IPS-11a (cell line): ENCODE measurements around the gene ZNF665.
"Not testable (repeated sequence)": the region's sequence is repeated elsewhere in the genome, so short reads cannot be mapped to it uniquely, and the experiment has no call there.

Experiments
- H3K4me3 ChIP-seq: one replicate; pipeline ENCODE4 v1.5.1; 2013; ENCODE audit warnings: low read depth, low read length, control low read depth

The ZNF665 gene

DNA sequence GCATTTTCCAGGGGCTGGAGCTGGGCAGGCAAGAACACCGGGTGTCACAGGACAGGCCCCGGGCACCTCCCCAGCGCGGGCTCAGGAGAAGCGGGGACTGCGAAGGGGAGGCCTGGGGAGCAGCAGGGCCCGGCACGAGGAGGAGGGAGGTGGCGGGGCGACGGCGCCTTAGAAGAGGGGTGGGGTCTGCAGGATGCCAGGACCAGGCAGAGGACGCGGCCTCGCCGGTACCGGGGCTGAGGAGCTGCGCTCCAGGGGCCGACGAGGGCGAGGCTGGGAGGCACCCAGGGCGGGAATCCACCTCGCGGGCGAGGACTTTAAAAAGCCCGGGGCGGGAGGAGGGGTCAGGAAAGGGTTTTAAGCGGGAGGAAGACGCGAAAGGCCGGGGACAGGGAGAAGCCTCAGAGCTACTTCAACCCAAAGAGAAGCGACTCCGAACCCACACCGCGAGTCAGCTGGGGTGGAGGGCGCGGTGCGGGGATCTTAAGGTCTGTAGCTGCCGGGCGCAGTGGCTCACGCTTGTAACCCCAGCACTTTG, 35.0 kb downstream of the ZNF665 start:
- H3K4me3 ChIP-seq, result peak overlapping the region; percentile 53

DNA sequence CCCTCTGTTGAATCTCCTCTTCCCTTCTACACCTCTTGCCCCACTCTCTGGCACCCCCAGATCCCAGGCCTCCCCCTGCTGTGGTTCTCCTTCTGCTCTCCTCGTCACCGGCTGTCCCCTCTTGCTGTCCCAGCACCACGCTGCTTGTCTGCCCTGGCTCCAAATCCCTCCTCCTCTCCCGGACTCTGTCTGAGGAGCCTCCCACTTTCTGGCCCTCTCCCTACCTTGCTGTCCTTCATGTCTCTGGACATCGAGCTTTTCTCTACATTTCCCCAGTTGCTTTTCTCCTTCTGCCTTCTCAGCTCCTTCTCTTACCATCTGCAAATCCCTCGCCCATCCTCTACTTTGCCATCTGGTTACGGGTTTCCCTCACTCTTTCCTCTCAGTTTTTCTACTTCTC, 35.5 kb downstream of the ZNF665 start:
- peak overlapping the region; percentile 53 for H3K4me3 ChIP-seq

DNA sequence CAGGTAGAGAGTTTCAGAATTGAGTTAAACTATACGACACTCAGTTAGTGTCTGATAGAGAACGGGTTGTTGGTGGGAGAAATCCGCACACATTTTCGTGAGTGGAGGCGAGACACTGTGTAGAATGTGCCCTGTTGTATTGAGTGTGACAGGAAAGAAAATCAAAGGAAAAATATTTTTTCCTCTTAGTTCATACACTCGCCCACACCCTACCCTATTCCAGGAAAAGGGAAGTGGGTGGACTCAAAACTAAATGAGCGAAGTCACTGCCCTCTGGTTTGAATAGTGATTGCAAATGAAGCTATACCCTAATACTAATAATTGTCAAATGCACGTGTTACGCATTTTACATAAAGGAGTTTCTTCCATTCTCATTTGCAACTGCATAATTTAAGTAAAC, 36.3 kb downstream of the ZNF665 start:
- H3K4me3 ChIP-seq, result no peak overlapping the region

DNA sequence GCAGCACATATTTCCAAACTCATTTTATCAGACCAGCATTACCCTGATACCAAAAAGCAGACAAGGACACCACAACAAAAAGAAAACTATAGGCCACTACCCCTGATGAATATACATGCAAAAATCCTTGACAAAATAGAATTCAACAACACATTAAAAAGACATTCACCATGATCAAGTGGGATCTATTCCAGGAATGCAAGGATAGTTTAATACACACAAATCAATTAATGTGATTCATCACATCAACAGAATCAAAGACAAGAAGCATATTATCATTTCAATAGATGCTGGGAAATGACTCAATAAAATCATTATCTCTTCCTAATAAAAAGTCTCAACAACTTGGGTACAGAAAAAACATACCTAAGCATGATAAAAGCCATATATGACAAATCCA, 45.5 kb downstream of the ZNF665 start:
- no peak overlapping the region for H3K4me3 ChIP-seq

DNA sequence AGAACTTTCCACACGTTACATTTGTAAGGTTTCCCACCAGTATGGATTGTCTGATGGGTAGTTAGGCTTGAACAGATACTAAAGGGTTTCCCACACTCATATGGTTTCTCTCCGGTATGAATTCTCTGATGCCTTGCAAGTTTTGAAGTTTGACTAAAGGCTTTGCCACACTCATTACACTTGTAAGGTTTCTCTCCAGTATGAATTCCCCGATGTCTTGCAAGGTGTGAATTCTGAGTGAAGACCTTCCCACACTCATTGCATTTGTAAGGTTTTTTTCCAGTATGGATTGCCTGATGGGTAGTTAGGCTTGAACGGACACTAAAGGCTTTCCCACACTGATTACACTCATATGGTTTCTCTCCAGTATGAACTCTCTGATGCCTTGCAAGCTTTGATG, 52.8 kb downstream of the ZNF665 start:
- no peak overlapping the region for H3K4me3 ChIP-seq

DNA sequence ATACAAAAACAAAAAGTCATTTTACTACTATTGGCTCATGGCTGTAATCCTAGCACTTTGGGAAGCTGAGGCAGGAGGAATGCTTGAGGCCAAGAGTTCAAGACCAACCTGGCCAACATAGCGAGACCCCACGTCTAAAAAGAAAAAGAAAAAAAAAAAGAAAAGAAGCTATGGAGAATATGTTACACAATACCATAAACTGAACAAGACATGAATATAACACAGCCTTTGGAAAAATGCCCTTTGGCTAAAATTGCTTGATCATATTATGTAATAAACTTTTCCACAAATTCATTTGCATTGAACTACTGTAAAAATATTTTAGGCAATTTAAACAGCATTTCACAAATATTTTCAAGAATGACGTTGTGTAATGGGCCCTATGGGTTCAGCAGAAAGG, 56.7 kb downstream of the ZNF665 start:
- H3K4me3 ChIP-seq, result no peak overlapping the region

DNA sequence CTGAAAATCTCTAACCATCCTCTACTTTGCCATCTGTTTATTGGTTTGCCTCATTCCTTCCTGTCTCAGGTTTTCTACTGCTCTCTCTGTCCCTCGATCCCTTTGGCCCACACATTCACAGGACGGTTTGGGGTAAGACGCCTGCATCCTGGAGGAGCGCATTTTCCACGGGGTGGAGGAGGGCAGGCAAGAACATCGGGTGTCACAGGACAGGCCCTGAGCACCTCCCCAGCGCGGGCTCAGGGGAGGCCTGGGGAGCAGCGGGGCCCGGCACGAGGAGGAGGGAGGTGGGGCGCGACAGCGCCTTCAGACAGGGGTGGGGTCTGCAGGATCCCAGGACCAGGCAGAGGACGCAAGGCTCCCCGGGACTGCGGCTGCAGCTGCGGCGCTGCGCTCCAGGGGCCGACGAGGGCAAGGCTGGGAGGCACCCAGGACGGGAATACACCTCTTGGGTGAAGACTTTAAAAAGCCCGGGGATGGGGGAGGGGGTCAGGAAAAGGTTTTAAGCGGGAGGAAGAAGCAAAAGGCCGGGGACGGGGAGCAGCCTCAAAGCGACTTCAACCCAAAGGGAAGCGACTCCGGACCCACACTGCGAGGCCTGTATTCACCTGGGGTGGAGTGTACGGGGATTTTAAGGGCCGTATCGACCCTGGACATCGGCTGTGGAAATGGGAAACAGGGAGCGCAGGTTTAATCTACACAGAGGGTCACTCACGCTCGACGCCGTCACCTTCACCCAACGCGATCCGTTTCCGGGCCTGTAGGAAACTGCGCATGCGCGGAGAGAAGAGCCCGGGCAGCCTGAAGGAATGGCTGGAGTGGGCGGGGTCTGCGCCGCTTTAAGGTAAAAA, 60.8 kb downstream of the ZNF665 start, which contains the start of gene ZNF415:
Gene ZNF415, minus strand, starts transcription at position 770 of the 851 bp plus-strand sequence. CDS start 10,234 bp downstream, outside the sequence.
- peak within 1 kb of the TSS; percentile 68 for H3K4me3 ChIP-seq

DNA sequence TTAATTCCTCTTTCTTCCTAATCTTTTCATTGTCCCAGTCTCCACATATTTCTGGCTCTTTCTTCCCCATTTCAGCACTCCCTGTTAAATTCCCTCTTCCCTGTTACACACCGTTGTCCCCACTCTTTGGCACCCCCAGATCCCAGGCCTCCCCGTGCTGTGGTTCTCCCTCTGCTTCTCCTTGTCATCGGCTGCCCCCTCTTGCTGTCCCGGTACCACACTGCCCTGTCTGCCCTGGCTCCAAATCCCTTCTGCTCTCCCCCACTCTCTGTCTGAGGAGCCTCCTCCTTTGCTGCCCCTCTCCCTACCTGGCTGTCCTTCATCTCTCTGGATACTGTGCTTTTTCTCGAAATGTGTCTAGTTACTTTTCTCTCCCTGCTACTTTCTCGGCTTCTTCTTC, 61.4 kb downstream of the ZNF665 start:
- peak overlapping the region; percentile 68 for H3K4me3 ChIP-seq

DNA sequence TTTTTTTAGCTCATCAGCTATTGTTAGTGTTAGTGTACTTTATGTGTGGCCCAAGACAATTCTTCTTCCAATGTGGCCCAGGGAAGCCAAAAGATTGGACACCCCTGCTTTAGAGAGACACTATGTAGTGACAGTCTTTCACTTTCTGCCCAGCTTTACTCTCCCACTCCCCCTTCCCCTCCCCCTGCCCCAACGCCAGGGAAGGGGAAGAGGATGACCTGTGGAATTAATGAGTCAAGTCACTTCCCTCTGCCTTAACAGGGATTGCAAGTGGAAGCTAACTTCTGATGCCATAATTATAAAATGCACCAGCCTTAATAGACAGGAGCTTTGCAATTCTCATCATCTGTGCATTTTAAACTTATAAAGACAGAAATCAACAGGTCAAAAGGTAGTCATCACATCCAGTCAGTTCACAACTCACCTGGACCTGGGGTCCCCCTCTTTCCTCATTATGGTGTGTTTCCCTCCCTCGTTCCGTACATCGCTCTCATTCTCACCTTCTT, 62.0 kb downstream of the ZNF665 start:
- no peak overlapping the region for H3K4me3 ChIP-seq

DNA sequence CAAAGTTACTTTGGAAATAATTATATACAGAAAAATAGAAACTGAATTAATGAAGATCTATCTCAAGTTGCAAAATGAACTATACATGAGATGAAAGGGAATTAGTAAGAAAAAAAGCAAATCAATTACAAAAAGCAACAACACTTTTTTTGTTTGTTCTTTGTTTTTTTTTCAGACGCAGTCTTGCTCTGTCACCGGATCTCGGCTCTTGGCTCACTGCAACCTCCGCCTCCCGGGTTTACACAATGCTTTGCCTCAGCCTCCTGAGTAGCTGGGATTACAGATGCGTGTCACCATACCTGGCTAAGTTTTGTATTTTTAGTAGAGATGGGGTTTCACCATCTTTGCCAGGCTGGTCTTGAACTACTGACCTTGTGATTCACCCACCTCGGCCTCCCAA, 62.7 kb downstream of the ZNF665 start:
- no peak overlapping the region for H3K4me3 ChIP-seq

DNA sequence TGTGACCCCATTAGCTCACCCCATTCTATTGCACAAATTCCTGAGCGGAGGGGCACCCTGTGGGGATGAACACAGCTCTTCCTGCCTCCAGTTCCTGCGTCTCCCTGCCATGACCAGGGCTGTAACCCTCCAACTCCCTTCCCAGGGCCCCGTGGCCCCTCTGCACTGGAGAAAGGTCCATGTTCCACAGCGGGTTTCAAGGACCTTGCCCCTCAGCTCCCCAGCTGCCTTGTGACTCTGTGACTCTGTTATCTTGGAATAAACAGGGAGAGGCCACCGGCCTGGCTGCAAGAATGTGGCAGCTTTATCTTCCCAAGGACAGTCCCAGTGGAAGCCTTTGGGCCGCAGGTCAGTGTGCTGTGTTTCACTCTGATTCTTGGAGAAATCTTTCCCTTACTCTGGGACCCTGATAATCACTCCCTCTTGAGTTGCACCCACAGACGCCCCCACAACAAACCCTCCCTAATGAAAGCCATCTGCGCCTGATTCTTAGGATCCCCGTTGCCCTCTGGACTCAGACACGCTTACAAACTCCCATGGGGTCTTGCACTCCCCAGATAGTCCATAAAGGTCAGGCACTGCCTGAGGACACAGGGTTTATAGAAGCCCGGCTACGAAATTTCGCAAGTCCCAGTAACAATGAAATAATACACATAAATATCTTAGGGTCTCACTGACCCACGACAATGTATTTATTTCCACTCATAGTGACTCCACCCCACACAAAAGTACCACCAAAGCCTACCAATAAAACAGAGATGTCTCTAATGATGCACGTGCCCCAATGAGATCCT, 66.2 kb downstream of the ZNF665 start:
- H3K4me3 ChIP-seq, result not testable (repeated sequence)

DNA sequence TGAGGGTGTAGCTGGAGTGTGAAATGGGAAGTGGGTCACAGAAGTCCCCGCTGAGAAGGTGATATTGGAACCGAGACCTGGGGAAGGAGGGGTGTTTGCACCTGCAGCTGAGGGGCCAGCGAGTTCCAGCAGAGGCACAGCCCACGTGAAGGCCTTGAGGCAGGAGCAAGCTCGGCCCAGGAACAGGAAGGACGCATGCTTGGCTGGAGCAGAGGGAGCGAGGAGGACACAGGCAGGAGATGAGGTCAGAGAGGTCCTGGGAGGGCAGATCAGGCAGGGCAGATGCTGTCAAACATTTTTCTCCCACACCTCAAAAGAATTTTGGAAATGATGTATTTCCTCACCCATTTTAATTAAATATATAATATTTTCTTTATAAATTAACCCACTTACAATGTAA, 69.8 kb downstream of the ZNF665 start:
- no peak overlapping the region for H3K4me3 ChIP-seq
